Prostate gland (tissue), 2 donors: Measurements from ENCODE around the gene CXXC5. TPM values are rescaled to one million over a fixed set of nuclear protein-coding genes. Genes with fewer than 3 reads are reported as not detected.

Experiments used
- DNase-seq: peaks from one replicate; pipeline ENCODE4 v3.0.0-alpha.2; 2019; ENCODE audit warnings: low spot score
- H3K27ac ChIP-seq, 2 donors: fragments of 200-600 bp; sonication (generic); 2 replicates each; pipeline ENCODE4 v1.5.1; 2017 to 2019
- H3K27me3 ChIP-seq: fragments of 200-600 bp; sonication (generic); replicated peaks from 2 replicates; pipeline ENCODE4 v1.5.1; 2019; ENCODE audit not compliant: insufficient read depth
- H3K36me3 ChIP-seq, 2 donors: fragments of 200-600 bp; sonication (generic); 1 replicate in 1 of 2; 2 replicates in 1 of 2; pipeline versions ENCODE4 v1.5.1 to v1.8.1; 2017 to 2019
- H3K4me1 ChIP-seq: fragments of 200-600 bp; sonication (generic); replicated peaks from 2 replicates; pipeline ENCODE4 v1.5.1; 2019
- H3K4me3 ChIP-seq, 2 donors: fragments of 200-600 bp; sonication (generic); 2 replicates each; pipeline ENCODE4 v1.5.1; 2017 to 2019
- H3K9me3 ChIP-seq: fragments of 200-600 bp; sonication (generic); 2 replicates; pipeline ENCODE4 v1.5.1; 2017
- POLR2A ChIP-seq: fragments of 450-650 bp; IDR thresholded peaks from one replicate; pipeline ENCODE4 v1.6.1; 2016; ENCODE audit warnings: antibody characterized with exemption, mild to moderate bottlenecking
- POLR2AphosphoS5 ChIP-seq: sonication (generic); formaldehyde crosslinking; IDR thresholded peaks from one replicate; pipeline ENCODE4 v1.6.1; 2017; ENCODE audit warnings: antibody characterized with exemption
- WGBS: methylation state at CpG from one replicate; pipeline ENCODE4 v1.1.5; 2018; 5-methylcytosine and 5-hydroxymethylcytosine counted together
- intact Hi-C: fragments of 100-400 bp; cut with DNase I; formaldehyde crosslinking; loops from one replicate; pipeline ENCODE4 v1.14.2; 2022
- total RNA-seq, 2 donors: library from RNA; depleted of rRNA; stranded (reverse); fragments of >200 nt; gene quantifications; one replicate each; pipeline ENCODE4 v1.1.0, GENCODE V29; 2016
- TF ChIP-seq, protein P1 (sequence below), 4 experiments: fragments of 200-600 bp in 2 of 4; fragments of 450-650 bp in 2 of 4; sonication (generic) in 2 of 4; IDR thresholded peaks; 1 replicate in 3 of 4; 2 replicates in 1 of 4; pipeline ENCODE4 v1.5.1; 2016 to 2019; ENCODE audit warnings: antibody characterized with exemption in 4 of 4, mild to moderate bottlenecking in 2 of 4, moderate library complexity in 2 of 4

The CXXC5 gene
- total RNA-seq, 2 donors from 2014 or later: 47.4 to 47.7 TPM

DNA sequence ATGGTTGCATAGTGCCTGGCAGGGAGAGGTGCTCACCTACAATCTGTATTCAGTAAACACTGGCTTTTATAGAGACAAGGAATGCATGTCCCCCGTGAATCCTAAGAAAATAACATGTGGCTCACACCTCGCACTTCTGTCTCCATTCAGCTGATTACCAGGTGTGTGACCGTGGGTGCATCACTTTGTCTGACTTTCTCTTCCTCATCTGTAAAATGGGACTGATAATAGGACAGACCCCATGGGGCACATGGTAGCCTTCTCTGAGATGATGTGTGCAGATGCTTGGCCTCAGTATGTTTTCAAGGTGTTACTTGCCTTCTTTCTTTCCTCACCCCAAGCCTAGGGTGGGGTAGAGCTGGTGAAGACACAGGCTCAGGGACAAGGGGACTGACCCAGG is 6.3 kb downstream of the CXXC5 start:
- 77% methylated on average over 3 of the region's 3 CpGs for WGBS
- no peak for DNase-seq
- H3K4me1 ChIP-seq: peaks cover 61% of the 10 kb centered on the region

DNA sequence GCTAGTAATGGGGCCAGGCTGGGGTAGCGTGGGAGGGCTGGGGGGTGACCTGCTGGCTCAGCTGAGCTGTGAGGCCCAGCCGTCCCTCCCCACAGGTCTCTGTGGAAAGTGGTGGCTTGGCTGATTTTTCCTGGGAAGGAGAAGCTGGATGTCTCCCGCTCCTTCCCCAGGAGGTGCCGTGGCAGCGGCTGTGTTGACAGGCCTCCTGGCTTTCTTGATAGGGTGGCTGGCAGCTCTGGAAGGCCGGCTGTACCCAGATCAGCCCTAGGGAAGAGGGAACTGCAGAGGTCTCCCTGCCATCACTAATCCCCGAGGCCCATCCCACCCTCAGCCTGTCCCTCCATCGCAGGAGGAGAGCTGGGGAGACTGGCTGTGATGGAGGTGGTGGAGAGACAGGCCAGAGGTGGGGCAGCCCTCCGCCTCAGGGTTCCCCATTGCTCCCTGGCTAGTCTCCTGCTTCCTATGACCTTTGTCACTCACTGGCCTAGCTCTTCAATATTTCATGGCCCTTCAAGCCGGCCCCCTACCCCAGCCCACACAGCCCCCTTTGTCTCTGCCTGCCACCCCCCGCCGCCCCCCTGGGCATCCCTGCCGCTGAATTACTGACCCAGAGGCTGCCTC is 6.8 kb downstream of the CXXC5 start:
- H3K4me3 ChIP-seq: no peak overlapping the region
- no peaks in the 10 kb centered on the region for H3K27me3 ChIP-seq
- intact Hi-C loops: no loop called here
- H3K4me1 ChIP-seq: peaks cover 66% of the 10 kb centered on the region
- H3K9me3 ChIP-seq: no peaks in the 10 kb centered on the region
- no peak for DNase-seq
- WGBS: 74% methylated on average over 12 of the region's 13 CpGs
- peak overlapping the region; percentile 90 to 94 for H3K27ac ChIP-seq
- TF ChIP-seq POLR2A (no peak), POLR2AphosphoS5 (no peak)
- TF ChIP-seq, protein P1, sequence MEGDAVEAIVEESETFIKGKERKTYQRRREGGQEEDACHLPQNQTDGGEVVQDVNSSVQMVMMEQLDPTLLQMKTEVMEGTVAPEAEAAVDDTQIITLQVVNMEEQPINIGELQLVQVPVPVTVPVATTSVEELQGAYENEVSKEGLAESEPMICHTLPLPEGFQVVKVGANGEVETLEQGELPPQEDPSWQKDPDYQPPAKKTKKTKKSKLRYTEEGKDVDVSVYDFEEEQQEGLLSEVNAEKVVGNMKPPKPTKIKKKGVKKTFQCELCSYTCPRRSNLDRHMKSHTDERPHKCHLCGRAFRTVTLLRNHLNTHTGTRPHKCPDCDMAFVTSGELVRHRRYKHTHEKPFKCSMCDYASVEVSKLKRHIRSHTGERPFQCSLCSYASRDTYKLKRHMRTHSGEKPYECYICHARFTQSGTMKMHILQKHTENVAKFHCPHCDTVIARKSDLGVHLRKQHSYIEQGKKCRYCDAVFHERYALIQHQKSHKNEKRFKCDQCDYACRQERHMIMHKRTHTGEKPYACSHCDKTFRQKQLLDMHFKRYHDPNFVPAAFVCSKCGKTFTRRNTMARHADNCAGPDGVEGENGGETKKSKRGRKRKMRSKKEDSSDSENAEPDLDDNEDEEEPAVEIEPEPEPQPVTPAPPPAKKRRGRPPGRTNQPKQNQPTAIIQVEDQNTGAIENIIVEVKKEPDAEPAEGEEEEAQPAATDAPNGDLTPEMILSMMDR (IDR thresholded peaks at IDR 0.05): no peak
- no peaks in the 10 kb centered on the region for H3K36me3 ChIP-seq

More for the DNA sequence above, 6.3 kb downstream of the CXXC5 start:
- Histone ChIP-seq H3K9me3 (no peaks in the 10 kb centered on the region), H3K27me3 (no peaks in the 10 kb centered on the region), H3K27ac (peak overlapping the region; percentile 90 to 94), H3K36me3 (no peaks in the 10 kb centered on the region), H3K4me3 (no peak overlapping the region)
- TF ChIP-seq, protein P1 (IDR thresholded peaks at IDR 0.05): no peak
- no peak for TF ChIP-seq POLR2A
- TF ChIP-seq POLR2AphosphoS5: no peak
- intact Hi-C loops: no loop called here

DNA sequence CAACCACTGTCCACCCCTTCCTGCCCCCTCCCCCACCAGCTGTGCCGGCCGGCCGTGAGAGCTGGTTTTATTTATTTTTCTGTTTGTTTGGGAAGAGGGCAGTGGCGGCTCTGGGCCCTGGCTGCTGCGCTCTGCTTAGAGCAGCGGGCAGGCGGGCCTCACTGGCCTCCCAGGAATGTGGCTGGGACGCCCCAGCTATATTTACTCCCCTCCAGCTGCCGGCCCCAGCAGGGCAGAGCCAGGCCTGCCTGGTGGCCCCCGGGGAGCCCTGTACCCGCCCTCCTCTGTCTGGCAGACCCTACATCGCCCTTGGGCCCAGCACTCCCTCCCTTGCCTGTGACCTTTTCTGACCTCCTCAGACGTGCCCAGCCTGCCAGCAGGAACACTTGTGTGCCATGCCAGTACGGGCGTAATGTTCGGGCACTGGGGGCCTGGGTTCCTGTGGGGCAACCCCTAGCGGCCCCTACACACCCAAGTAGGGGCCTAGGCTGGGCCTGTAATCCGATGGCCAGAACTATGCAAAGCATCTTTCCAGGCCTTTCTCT is 7.7 kb downstream of the CXXC5 start:
- Histone ChIP-seq H3K36me3 (no peaks in the 10 kb centered on the region), H3K27ac (peak overlapping the region; percentile 90 to 94), H3K4me3 (no peak overlapping the region), H3K27me3 (no peaks in the 10 kb centered on the region), H3K4me1 (peaks cover 71% of the 10 kb centered on the region), H3K9me3 (no peaks in the 10 kb centered on the region)
- TF ChIP-seq, protein P1 (IDR thresholded peaks at IDR 0.05): no peak
- TF ChIP-seq POLR2A (peak; percentile 31), POLR2AphosphoS5 (peak; percentile 56)
- intact Hi-C loops: no loop called here
- 14% methylated on average over 17 of the region's 18 CpGs for WGBS
- peak; percentile 74 for DNase-seq

DNA sequence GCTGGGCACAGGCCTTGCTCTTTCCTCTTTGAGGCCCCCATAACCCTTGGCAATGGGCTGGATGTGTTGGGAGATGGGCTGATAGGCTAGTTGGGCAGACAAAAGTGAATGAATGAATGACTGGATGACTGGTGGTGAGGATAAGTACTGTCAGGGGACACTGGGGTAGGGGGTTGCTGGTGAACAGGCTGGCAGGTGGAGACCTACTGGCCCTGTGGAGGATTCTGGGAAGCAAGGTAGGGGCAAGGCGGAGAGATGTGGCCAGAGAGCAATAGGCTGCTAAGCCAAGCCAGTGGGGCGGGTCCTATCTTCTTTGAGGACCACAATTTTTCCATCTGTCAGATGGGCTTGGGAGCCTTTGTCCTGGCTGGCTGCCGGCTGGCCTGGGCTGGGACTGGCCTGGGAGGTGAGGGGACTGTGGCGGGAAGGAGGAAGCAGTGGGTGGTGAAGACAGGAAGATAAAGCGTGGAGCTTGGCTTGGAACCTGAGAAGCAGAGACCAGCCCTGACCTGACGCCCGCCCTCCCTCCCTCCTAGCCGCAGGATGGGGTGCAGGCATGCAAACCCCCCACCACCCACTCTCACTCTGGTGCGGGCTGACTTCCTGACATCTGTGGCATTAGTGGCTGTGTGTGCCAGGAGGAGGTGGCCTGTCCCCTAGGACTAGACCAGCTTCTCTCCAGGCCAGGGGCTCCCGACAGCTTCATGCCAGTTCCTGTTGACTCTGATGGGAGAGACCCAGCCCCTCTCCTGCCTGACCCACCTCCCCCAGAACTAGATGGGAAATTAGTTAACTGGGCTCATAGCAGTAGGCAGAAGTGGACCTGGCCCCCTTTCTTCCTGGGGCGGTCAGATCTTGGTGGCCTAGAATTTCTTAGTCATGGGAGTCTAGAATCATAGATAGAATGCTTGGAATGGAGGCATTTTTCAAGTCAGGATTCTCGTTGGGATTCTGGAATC is 9.5 kb downstream of the CXXC5 start:
- H3K27ac ChIP-seq: peak overlapping the region; percentile 89 to 94
- DNase-seq: no peak
- H3K4me1 ChIP-seq: peaks cover 68% of the 10 kb centered on the region
- no peak for TF ChIP-seq POLR2AphosphoS5
- no peak for TF ChIP-seq POLR2A
- TF ChIP-seq, protein P1 (IDR thresholded peaks at IDR 0.05): no peak
- 65% methylated on average over 12 of the region's 12 CpGs for WGBS
- H3K4me3 ChIP-seq: no peak overlapping the region
- no peaks in the 10 kb centered on the region for H3K27me3 ChIP-seq
- no peaks in the 10 kb centered on the region for H3K9me3 ChIP-seq
- intact Hi-C loops: no loop called here
- no peaks in the 10 kb centered on the region for H3K36me3 ChIP-seq
